Measurements from ENCODE around the gene CD74. TPM values are rescaled to one million over a fixed set of nuclear protein-coding genes. Genes with fewer than 3 reads are reported as not detected.

CD74 gene
- total RNA-seq, 1 donor from 2014 or later: not detected

GRCh38 chr5:150398722-150399523 lies 13.8 kb downstream of the CD74 start:
- H3K9me3 Mint-ChIP-seq (ENCODE audit: unreplicated experiment): no peaks in the 10 kb centered on the region
- no peak for DNase-seq (ENCODE audit: extremely low spot score, unreplicated experiment)
- H3K4me1 Mint-ChIP-seq (ENCODE audit: unreplicated experiment): peaks cover 24% of the 10 kb centered on the region
- H3K36me3 Mint-ChIP-seq (ENCODE audit: unreplicated experiment): peaks cover 36% of the 10 kb centered on the region
- peak overlapping the region; percentile 60 for H3K27ac Mint-ChIP-seq (ENCODE audit: unreplicated experiment)
- no peaks in the 10 kb centered on the region for H3K27me3 Mint-ChIP-seq (ENCODE audit: unreplicated experiment)
- H3K4me3 Mint-ChIP-seq (ENCODE audit: unreplicated experiment): no peak overlapping the region
- TF ChIP-seq CTCF (IDR thresholded peaks at IDR 0.05): no peak

- H3K27me3 Mint-ChIP-seq (ENCODE audit: unreplicated experiment): no peaks in the 10 kb centered on the region
- no peak for TF ChIP-seq CTCF (IDR thresholded peaks at IDR 0.05)
- DNase-seq (ENCODE audit: extremely low spot score, unreplicated experiment): no peak
- peaks cover 24% of the 10 kb centered on the region for H3K4me1 Mint-ChIP-seq (ENCODE audit: unreplicated experiment)
- no peak overlapping the region for H3K4me3 Mint-ChIP-seq (ENCODE audit: unreplicated experiment)
- H3K9me3 Mint-ChIP-seq (ENCODE audit: unreplicated experiment): no peaks in the 10 kb centered on the region
- H3K27ac Mint-ChIP-seq (ENCODE audit: unreplicated experiment): peak overlapping the region; percentile 37
- peaks cover 39% of the 10 kb centered on the region for H3K36me3 Mint-ChIP-seq (ENCODE audit: unreplicated experiment)
Measured at GRCh38 chr5:150397782-150398721, 14.7 kb downstream of the CD74 start.

DNA sequence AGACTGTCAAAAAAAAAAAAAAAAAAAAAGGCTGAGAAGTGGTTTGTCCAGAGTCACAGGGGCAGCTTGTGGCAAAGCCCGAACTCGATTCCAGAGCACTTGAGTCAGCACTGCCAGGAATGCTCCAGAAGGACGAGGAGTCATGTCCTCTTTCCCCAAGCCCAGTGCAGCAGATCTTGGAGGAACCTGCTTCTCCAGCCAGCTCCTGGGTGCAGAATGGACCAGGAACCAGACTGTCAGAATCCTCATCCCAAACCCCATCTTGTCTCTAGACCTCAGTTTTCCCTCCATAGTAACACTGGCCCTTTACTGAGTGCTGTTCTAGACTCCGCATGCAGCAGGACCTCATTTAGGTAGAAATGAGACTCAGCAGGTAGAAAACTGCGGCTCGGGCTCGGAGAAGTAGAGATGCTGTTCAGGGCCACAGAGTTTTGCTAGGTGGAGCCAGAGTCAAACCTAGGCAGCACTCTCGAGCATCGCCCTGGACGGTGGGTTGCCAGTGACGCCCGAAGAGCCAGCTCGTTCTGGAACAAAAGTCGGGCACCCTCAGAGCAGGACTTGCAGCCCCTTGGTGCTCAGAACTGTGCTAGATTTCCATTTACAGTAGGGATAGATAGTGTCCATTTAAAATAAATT lies 15.4 kb downstream of the CD74 start:
- Mint-ChIP-seq H3K4me1 (ENCODE audit: unreplicated experiment) (peaks cover 24% of the 10 kb centered on the region), H3K9me3 (ENCODE audit: unreplicated experiment) (no peaks in the 10 kb centered on the region), H3K4me3 (ENCODE audit: unreplicated experiment) (no peak overlapping the region), H3K27me3 (ENCODE audit: unreplicated experiment) (no peaks in the 10 kb centered on the region), H3K36me3 (ENCODE audit: unreplicated experiment) (peaks cover 42% of the 10 kb centered on the region), H3K27ac (ENCODE audit: unreplicated experiment) (no peak overlapping the region)
- DNase-seq (ENCODE audit: extremely low spot score, unreplicated experiment): no peak
- TF ChIP-seq CTCF (IDR thresholded peaks at IDR 0.05): no peak

DNA sequence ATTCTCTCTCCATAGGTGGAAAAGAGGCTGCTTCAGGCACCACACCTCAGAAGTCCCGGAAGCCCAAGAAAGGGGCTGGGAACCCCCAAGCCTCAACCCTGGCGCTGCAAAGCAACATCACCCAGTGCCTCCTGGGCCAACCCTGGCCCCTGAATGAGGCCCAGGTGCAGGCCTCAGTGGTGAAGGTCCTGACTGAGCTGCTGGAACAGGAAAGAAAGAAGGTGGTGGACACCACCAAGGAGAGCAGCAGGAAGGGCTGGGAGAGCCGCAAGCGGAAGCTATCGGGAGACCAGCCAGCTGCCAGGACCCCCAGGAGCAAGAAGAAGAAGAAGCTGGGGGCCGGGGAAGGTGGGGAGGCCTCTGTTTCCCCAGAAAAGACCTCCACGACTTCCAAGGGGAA lies 16.4 kb downstream of the CD74 start:
- no peak for TF ChIP-seq CTCF (IDR thresholded peaks at IDR 0.05)
- Mint-ChIP-seq H3K9me3 (ENCODE audit: unreplicated experiment) (no peaks in the 10 kb centered on the region), H3K4me3 (ENCODE audit: unreplicated experiment) (no peak overlapping the region), H3K27ac (ENCODE audit: unreplicated experiment) (no peak overlapping the region), H3K36me3 (ENCODE audit: unreplicated experiment) (peaks cover 39% of the 10 kb centered on the region), H3K4me1 (ENCODE audit: unreplicated experiment) (peaks cover 24% of the 10 kb centered on the region), H3K27me3 (ENCODE audit: unreplicated experiment) (no peaks in the 10 kb centered on the region)
- no peak for DNase-seq (ENCODE audit: extremely low spot score, unreplicated experiment)

DNA sequence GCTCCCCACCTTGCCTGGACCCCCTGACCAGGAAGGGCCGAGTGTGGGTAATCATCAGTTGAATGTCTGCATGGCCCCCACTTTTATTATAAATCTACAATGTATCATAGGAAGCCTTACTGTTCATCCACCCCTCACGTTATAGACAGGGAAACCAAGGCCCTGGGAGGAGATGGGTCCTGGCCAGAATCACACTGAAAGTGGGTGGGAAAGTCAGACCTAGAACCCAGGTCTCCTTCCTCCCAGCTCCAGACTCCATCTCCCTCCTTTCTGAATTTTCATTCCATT lies 17.1 kb downstream of the CD74 start:
- no peak for TF ChIP-seq CTCF (IDR thresholded peaks at IDR 0.05)
- no peak for DNase-seq (ENCODE audit: extremely low spot score, unreplicated experiment)
- no peak overlapping the region for H3K27ac Mint-ChIP-seq (ENCODE audit: unreplicated experiment)
- no peaks in the 10 kb centered on the region for H3K27me3 Mint-ChIP-seq (ENCODE audit: unreplicated experiment)
- peaks cover 21% of the 10 kb centered on the region for H3K4me1 Mint-ChIP-seq (ENCODE audit: unreplicated experiment)
- no peaks in the 10 kb centered on the region for H3K9me3 Mint-ChIP-seq (ENCODE audit: unreplicated experiment)
- no peak overlapping the region for H3K4me3 Mint-ChIP-seq (ENCODE audit: unreplicated experiment)
- H3K36me3 Mint-ChIP-seq (ENCODE audit: unreplicated experiment): peaks cover 39% of the 10 kb centered on the region

All from osteocyte (in vitro differentiated cells).